NCI-H1694 treated with DMSO at 0.1 percent for 48 hours (cell line): Measurements from ENCODE around the gene TK1.
A peak's percentile ranks its signal among the peaks of the same experiment; 100 is the strongest.
"Not testable (repeated sequence)": the region's sequence is repeated elsewhere in the genome, so short reads cannot be mapped to it uniquely, and the experiment has no call there.

ENCODE experiments used
- DNase-seq: peaks from one replicate; lab custom pipeline; 2025; lab: John Stamatoyannopoulos, UW

The TK1 gene

GRCh38 chr17:78176548-78177025 is 10.3 kb downstream of the TK1 start:
- peak; percentile 65 for DNase-seq

DNA sequence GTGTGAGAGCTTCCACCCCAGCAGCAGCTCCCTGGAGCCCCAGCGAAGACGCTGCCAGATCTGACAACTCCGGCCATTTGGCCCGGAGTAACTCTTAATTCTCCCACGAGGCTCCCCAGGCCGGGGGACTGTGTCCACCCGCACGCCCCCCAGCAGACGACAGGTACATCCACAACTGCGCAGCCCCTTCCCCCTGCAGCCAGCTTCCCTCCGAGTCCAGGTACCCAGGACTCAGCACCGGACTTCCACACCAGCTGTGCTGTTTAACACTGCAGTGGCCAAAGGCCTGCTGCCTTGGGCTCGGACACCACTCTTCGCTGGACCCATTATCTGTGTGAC is 11.2 kb downstream of the TK1 start:
- no peak for DNase-seq

DNA sequence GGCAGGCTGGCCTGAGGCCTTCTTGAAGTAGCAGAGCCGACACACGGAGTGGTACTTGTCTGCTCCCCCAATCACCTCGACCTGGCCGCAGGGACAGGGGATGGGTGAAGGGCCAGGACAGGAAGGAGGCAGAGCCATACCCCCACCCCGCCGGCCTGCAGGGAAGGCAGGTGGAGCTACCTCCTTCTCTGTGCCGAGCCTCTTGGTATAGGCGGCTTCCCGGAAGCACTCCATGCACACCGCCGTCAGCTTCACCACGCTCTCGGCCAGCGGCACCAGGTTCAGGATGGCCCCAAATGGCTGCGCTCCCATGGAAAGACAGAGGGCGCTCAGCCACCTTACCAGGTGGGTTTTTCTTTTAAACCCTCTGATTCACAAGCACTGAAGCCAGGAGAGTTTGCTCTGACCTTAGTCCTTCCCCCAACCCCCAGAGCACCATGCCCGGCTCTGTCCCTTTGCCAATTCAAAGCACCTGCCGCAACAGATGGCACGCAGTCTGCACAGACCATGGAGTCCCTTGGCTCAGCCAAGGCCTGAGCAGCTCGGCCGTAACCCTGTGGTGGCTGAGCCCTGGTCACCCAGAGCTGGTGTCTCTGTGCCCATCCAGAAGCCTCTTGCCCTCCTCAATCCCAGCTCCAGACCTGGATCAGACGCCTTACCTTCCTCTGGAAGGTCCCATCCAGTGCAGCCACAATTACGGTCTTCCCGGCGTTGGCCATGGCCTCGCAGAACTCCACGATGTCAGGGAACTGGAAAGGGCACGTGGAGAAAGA is 11.8 kb downstream of the TK1 start:
- peak; percentile 60 for DNase-seq

DNA sequence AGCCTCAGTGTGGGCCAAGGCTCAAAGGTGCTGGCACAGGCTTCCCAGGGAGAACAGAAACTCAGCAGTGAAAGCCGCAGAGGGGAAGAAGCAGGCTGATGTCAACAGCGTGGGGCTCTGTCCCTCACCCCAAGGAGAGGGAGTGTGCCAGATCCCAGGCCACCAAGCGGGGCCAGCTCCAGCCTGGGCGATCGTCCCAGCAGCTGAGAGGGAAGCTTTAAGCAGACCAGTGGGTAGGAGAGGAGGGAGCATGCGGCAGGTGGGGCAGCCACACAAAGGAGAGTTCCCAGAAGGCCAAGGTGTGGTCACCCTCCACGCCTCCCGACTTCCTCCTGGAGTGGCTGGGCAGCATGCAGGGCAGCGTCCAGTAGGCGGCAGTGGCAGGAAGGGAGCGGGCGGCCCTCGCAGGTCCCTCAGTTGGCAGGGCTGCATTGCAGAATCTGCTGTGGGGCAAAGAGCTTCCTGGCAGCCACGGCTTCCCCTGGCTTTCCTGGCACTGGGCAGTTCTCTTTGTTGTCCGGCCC is 12.4 kb downstream of the TK1 start:
- DNase-seq: no peak

DNA sequence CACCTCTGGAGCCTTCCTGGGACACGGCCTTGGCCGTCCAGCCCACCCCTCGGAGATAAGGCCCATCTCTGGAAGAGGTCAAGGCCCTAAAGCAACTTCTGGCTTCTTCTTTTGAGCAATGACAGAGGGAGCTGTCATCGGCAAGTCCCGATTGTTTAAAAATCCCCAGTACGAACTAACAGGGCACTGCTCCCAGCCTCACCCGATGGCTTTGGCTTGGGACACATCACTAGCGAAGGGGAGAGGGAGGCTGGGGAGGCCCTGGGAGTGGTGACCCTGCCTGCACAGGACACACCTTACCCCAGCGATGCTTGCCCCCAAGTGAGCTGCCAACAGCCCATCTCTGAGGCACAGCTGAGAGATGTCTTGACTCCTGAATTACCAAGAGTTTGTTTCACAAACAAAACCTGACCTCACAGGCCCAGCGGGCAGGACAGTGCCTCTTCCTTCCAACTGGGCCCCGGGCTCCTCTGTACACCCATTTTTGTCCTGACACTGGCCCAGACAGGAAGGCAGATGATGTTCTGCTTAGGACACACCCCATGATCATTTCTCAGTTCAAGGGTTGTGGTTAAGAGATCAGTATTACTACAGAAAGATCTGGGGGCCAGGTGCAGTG is 13.6 kb downstream of the TK1 start:
- DNase-seq: no peak

DNA sequence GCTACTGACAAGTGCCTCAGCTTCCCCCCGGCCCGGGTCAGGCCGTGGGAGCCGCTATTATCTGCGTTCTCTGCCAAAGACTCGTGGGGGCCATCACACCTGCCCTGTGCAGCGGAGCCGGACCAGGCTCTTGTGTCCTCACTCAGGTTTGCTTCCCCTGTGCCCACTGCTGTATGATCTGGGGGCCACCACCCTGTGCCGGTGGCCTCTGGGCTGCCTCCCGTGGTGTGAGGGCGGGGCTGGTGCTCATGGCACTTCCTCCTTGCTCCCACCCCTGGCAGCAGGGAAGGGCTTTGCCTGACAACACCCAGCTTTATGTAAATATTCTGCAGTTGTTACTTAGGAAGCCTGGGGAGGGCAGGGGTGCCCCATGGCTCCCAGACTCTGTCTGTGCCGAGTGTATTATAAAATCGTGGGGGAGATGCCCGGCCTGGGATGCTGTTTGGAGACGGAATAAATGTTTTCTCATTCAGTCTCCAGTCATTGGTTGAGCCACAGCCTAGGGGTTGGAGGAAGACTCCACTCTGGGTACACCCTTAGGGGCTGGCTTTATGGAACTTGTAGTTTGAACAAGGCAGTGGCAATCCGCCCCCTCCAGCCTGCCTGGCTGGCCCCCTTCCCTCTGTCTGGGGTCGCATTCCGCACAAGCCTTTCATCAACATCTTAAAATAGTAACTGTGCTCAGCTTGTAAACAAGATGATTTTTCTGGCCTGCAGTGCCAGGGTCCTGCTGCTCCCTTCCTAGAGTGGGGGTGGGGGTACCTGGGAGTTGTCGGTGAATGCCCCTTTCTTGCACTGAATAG is 14.4 kb downstream of the TK1 start:
- DNase-seq: peak; percentile 7

- DNase-seq: not testable (repeated sequence)
Observed at GRCh38 chr17:78171591-78172248, 15.1 kb downstream of the TK1 start.

DNA sequence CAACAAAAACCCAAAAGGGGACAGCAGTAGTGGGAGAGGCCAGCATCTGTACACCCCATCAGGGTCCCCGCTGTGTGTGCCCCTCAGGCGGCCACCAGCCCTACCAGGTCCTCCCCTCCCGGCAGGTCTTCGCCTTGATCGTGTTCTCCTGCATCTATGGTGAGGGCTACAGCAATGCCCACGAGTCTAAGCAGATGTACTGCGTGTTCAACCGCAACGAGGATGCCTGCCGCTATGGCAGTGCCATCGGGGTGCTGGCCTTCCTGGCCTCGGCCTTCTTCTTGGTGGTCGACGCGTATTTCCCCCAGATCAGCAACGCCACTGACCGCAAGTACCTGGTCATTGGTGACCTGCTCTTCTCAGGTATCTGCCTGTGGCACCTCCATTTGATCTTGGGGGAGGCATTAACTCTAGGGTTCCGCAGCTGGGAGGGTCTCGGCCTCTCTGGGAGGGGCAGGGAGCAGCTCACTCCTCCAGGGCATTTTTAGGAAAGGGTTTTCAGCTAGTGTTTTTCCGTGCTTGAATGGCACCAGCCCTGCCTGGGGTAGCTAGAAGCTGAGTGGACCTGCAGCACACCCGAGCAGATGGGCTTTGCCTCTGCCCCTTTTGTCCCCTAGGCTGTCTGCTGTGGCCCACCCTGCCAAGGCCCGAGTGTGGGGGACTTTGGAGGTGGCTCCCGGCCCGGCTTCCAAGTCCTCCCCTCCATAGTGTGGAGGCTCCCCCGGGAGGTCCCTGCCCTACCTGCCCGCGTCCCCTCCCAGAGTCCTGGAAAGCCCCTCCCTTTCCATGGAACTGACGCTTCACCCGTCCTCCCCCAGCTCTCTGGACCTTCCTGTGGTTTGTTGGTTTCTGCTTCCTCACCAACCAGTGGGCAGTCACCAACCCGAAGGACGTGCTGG is 15.9 kb downstream of the TK1 start:
- DNase-seq: no peak

GRCh38 chr17:78168903-78169793 is 17.7 kb downstream of the TK1 start:
- DNase-seq: peak; percentile 30

- DNase-seq: peak; percentile 25
Observed at GRCh38 chr17:78168242-78168902, 18.5 kb downstream of the TK1 start, which contains the start of gene SYNGR2. SYNGR2 (plus strand) TSS chr17:78168581; CDS start chr17:78168617, 36 bp downstream.

GRCh38 chr17:78166416-78166815 is 20.4 kb downstream of the TK1 start:
- DNase-seq: no peak

DNA sequence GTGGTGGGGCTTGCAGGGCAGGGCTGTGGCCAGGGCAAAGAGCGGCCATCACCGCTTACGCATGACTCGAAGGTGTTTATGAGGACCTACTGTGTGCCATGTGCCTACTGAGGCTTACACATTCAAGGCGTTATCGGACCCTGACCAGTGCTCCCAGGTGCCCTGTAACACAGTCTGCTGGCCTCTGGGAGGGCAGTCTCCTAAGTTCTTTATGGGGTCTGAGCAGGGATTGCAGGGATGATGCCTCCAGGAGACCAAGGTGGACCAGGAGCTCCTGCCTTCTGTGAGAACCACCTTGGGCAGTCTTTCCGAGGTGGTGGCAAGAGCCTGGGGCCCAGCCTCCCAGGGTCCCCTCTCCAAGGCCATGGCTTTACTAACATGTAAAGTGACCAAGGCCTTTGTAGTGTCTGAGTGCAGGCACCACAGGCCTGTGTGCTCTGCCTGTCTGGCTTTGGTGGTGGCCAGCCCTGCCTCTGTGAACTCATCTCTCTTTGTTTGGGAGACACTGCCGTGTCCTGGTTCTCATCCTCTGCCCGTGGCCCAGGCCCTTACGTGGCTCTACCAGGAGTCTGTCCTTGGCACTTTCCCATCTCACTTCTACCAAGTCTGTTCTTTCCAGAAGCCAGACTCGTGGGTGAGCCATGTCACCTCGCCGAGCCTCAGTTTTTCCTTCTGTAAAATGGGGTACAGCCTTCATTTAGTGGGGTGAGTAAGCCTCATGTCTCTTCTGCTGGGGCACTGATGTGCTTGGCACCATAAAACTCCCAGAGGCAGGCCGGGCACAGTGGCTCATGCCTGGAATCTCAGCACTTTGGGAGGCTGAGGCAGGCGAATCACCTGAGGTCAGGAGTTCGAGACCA is 21.9 kb downstream of the TK1 start:
- DNase-seq: no peak

- no peak for DNase-seq
Observed at GRCh38 chr17:78163881-78164747, 22.7 kb downstream of the TK1 start.

DNA sequence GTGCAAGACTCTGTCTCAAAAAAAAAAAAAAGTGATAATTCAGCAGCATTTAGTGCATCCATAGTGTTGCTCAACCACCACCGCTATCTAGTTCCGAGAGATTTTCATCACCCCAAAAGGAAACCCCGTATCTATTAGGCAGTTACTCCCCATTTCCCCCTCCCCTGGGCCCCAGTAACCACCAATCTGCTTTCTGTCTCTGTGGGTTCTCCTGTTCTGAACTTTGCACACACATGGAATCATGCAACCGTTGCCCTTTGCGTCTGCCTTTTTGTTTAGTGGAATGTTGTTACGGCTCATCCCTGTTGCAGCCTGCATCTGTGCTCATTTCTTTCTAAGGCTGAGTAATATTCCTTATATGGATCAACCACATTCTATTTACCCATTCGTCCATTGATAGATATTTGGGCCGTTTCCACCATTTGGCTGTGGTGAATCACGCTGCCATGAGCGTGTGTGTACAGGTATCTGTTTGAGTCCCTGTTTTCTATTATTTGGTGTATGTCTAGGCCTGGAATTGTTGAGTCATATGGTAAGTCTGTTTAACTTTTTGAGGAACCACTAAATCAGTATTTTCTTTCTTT is 27.2 kb downstream of the TK1 start:
- DNase-seq: no peak

DNA sequence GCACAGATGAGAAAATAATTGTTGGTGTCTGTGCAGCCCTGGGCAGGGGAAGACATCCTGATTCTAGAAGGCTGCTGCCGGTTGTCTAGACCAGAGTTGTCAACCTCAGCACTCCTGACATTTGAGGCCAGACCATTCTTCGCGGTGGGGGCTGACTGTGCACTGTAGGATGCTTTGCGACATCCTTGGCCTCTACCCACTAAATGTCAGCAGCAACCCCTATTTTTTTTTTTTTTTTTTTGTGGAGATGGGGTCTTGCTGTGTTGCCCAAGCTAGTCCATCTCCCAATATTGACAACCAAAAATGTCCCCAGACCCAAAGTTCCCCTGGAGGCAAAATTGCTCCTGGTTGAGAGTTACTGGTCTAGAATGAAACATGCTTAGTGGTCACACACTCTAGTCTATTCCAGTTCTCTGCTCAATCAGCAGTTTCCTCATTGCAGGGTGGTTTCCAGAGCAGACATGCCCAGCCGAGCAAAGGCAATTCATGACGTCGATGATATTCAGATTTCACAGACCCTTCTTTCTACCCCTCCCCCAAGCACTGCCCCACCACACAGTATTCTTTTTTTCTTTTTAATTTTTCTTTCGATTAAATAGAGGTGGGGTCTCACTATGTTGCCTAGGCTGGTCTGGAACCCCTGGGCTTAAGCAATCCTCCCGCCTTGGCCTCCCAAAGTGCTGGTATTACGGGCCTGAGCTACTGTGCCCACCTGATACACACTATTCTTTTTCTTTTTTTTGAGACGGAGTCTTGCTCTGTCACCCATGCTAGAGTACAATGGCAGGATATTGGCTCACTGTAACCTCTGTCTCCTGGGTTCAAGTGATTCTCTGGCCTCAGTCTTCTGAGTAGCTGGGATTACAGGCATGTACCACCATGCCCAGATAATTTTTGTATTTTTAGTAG is 31.7 kb downstream of the TK1 start:
- no peak for DNase-seq

DNA sequence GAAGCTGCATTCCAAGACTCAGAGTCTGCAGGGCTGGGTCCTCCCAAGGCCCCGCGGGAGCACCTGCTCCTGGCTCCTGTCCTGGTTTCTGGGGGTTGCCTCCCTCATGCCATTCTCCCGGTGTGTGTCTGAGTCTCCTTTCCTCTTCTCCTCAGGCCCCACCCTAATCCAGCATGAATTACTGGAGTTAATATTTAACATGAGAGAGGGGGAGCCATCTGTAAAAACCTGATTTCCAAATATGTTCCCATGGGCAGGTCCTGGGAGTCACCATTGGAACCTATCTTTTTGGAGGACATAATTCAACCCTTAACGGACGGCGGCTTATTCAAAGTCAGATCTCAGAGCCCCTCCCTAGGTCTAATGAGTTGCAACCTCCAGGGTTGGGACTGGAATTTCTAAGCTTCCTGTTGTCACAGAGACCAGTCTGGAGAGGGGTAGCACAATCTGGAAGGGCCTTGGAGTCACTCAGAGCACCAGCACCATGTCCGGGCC is 35.3 kb downstream of the TK1 start:
- DNase-seq: no peak
